DMS 273 (cell line): ENCODE data around the gene KLHDC4.

ENCODE experiments used
- DNase-seq: peaks from one replicate; lab custom pipeline; 2025; ENCODE audit not compliant: unreplicated experiment; lab: John Stamatoyannopoulos, UW

Gene KLHDC4

DNA sequence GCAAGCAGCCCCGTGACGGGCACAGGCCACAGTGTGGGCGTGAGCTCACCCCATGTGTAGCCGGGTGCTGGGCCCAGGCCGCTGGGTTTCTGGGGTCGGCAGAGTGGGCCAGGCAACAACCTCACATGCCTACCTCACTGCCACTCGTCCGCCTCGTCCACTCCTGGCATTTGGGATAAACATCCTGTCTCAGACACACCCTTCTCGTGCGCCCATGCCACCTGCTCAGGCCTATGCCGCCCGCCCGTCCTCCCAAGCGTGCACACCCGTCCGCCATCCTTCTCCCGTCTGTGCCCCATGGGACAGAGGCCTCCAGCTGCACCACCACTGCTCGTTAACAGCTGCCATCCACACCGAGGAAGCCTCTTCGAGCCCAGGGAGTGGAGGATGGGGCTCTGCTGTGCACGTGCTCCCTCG lies 64.3 kb downstream of the KLHDC4 start:
- DNase-seq: peak; percentile 45

GRCh38 chr16:87701078-87701460 lies 64.7 kb downstream of the KLHDC4 start:
- DNase-seq: no peak

DNA sequence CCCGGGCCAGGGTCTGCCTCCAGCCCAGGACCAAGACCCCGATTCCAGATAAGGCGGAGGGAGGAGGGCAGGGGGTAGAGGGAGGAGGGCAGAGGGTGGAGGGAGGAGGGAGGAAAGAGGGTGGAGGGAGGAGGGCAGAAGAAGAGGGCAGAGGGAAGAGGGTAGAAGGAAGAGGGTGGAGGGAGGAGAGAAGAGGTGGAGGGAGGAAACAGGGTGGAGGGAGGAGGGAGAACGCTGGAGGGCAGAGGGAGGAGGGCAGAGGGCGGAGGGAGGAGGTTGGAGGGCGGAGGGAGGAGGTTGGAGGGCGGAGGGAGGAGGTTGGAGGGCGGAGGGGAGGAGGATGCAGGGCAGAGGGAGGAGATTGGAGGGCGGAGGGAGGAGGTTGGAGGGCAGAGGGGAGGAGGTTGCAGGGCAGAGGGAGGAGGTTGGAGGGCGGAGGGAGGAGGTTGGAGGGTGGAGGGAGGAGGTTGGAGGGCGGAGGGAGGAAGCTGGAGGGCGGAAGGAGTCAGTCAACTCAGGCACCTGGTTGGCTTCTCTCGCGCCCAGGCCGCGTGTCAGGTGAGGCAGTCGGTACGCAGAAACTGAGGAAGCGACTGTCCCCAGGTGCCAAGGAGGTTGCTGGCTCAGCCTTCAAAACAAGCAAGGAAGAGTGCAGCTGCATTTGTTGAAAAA lies 65.2 kb downstream of the KLHDC4 start:
- no peak for DNase-seq

- DNase-seq: no peak
Observed at GRCh38 chr16:87698676-87699199, 67.0 kb downstream of the KLHDC4 start.

DNA sequence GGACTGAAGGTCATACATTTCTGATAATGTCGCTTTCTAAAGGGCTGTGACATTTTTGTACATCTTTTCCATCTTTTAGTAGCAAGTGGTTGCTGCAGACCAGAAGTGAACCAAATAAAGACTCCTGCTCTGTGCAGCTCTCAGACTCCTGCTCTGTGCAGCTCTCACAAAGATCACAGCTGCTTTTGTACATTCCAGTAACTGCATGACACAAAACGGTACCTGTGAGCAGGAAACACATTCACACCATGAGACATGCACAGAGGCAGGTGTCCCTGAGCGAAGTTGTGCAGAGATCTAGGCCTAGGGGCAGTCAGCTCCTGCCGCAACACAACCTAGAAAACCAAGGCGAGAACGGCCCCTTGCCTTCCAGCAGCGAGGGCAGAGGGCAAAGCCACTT lies 67.5 kb downstream of the KLHDC4 start:
- DNase-seq: no peak

DNA sequence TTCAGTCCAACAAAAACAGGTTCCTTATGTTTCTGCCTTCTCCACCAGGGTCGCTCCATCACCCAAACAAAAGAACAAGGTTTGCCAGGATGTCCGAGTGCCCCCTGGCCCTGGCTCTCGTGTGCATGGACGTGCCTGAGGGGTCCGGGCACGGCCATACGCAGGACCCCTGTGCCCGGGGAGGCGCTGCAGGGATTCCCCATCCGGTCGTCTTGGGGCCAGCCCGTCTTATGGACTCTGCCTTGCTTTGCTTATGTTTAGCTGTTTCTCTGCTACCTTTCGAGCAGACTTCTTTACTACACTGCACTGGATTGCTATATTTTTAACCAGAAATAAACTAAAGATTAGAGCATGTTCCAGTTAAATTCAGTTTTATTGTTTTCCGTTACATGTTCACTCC lies 68.0 kb downstream of the KLHDC4 start:
- DNase-seq: no peak

GRCh38 chr16:87697256-87697655 lies 68.5 kb downstream of the KLHDC4 start:
- no peak for DNase-seq

DNA sequence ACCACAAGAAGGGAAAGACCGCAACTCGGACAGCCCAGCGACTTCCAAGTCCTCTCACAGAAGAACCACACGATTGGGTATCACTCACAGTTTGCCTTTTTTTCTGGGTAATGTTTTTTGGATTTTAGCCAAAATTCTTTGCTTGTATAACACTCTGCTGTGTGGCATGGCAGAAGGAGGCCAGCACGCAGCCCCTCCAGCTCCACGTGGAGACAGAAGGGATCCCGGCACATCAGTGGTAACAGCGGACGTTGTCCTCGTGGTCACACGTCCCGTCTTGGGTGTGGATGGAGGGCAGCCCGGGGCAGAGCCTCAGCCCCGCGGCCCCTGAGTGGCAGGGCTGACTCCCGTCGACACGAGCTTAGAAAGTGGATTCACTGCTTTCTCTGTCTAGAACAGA lies 69.1 kb downstream of the KLHDC4 start:
- peak; percentile 23 for DNase-seq

GRCh38 chr16:87695534-87695933 lies 70.3 kb downstream of the KLHDC4 start:
- DNase-seq: no peak

DNA sequence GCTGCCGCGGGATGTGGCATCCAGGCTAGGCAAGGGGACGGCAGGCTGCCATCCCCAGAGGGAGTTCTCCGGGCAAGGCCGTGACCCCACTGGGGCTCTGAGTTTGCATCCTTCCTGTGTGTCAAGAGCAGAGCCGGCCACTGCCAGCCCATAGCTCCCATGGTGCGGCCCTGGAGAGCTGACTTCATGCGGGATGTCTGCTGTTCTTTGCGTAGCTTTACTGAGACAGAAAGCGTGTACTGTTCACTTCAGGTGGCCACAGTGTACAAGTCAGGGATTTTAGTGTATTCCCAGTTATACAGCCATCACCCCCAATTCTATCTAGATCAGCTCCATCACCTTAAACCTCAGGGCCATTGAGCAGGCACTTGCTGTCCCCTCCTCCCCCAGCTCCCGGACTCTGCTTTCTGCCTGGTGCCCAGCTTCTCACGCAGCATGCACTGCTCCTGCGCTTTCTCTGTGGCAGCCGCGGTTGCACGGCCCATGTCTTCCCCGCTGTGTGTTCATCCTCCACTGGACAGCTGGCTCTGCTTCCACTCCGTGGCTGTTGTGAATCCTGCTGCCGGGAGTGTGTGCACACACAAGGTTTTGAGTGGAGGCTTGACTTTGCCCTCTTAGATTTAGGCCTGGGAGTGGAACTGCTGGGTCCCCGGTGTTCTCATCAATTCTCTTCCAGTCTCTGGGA lies 71.2 kb downstream of the KLHDC4 start:
- no peak for DNase-seq

GRCh38 chr16:87693827-87694226 lies 72.0 kb downstream of the KLHDC4 start:
- no peak for DNase-seq

- peak; percentile 29 for DNase-seq
Observed at GRCh38 chr16:87692756-87693155, 73.0 kb downstream of the KLHDC4 start.

GRCh38 chr16:87692176-87692575 lies 73.6 kb downstream of the KLHDC4 start:
- peak; percentile 50 for DNase-seq

DNA sequence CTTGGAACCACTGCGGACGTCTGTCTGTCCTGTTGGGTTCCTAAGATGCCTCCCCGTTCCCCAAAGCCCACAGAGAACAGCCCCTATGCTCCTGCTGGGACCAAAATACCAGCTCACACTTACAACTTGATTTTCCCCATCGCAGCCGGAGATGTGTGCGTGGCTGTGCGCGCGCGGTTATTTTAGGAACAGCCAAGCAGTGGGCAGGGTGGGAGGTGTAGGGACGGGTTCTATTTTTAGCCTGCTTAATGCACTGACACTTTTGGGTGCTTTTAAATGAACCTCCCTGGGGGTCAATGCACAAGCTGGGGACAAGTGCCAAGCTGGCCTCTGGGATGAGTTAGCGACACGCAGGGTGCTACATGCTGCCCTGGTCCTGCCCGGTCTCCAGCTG lies 74.1 kb downstream of the KLHDC4 start:
- peak; percentile 50 for DNase-seq

DNA sequence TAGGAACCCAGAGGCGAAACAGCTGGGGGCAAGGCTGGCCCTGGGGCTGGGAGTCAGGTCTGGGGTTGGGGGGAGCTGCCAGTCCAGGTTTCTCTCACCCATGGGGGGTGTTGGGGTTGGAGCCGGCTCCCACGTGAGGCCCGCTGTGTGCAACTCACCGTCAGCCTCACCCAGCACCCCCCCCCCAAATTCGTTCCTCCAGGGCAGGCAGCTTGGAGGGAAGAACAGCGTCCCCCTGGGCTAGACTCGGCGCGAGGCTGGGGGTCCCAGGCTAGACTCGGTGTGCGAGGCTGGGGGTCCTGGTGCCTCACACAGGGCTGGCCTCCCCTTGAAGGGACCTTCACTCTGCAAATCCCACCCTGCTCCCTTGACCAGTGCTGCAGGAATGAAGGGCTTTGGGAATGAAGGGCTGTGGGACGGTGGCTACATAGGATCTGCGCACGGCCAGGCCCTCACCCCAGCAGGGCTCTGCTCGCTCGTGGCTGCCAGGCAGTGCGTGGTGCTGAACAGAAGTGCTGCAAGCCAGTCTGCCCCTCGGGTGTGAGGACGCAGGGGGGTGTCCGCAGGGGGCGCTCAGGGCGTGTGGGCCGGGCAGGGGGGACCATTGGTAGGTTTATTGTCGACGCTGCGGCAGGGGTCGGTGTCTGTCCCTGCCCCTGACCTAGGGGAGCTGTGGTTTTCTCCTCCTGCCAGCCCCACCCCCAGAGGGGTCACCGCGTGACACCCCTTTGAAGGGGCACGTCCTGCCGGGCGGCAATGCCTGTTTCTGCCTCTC lies 74.7 kb downstream of the KLHDC4 start:
- peak; percentile 32 for DNase-seq

DNA sequence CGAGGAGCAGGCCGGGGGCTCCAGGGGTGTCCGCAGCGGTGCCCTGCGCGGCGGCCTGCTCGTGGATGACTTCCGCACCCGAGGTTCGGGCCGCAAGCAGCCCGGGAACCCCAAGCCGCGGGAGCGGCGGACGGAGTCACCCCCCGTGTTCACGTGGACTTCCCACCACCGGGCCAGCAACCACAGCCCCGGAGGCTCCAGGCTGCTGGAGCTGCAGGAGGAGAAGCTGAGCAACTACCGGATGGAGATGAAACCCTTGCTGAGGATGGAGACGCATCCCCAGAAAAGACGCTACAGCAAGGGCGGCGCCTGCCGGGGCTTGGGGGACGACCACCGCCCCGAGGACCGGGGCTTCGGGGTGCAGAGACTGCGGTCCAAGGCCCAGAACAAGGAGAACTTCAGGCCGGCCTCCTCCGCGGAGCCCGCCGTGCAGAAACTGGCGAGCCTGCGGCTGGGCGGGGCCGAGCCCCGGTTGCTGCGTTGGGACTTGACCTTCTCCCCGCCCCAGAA lies 75.8 kb downstream of the KLHDC4 start:
- no peak for DNase-seq

DNA sequence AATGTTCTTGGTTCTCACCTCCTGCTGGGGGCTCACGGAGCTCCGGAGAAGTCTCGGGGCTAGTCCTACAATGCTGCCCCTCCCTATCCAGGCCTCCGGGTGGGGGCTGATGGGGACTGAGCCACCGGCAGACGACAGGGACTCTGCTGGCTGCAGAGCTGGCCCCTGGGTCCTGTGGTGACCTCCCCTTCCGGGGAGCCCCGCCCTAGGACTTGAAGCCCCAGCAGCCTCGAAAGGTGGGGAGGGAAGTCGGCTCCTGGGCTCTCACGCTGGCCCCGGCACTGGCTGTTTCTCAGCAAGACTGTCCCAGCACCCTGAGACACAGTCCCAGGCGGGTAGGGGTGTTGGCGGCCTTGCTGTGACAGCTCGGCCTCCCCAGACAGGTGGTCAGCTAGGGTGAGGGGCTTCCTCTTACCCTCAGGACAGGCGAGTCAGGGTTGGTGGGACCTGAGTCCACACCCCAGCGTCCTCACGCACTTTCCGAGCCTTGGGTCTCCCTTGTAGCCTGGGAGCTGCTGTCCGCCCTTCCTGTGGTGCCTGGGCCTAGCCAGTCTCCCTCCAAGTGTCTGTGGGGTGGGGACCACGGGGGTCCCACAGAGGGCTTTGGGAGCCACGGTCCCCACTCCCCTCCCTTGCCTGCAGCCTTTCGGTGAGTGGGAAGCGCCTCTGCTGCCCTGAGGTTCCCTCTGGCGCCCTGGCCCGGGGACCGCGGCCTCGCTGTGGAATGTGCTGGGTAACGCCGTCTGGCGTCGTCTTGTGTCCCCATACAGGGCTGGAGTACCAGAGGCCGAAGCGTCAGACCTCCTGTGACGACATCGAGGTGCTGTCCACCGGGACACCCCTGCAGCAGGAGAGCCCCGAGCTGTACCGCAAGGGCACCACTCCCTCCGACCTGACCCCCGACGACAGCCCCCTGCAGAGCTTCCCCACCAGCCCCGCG lies 76.6 kb downstream of the KLHDC4 start:
- DNase-seq: no peak

- DNase-seq: no peak
Observed at GRCh38 chr16:87687998-87688529, 77.7 kb downstream of the KLHDC4 start.

GRCh38 chr16:87687126-87687910 lies 78.5 kb downstream of the KLHDC4 start:
- DNase-seq: peak; percentile 37
